ENCODE measurements around the gene PHACTR4. TPM values are rescaled to one million over a fixed set of nuclear protein-coding genes. Genes with fewer than 3 reads are reported as not detected.

The PHACTR4 gene
- total and polyA plus RNA-seq, 9 of the 15 experiments (the other 6 are each of a cell fraction or from before 2014, with no cell fraction given): 6.4 to 43.6 (median 14.2) TPM

DNA sequence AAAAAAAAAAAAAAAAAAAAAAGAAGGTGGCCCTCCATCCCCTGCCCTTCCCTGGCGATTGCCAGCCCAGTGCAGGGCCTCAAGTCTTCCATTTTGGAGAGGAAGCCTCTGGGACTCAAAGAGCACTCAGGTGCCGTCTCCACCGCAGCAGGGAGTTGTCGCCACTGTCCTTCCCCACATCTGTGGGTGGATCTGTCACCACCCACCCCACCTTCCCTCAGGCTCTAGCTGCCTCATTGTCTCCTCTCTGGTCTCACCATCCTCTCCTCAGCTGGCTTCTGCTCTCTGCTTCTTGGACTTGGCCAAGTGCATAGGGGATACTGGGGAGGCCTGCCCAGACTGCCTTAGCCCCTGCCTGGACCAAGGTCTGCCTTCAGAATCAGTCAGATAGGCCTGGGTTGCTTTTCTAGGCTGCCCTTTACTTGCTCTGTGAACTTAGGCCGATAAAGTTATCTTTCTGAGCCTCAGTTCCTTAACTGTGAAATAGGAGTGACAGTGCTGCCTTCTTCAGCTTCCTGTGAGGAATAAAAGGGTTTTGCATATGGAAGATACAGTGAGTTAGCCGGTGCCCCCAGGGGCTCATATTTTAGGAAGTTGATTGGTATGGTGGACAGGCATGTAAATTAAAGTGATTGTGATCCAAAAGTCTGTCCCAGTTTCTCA, 152.1 kb downstream of the PHACTR4 start (continued):
- TF ChIP-seq YY1 (IDR thresholded peaks at IDR 0.05; ENCODE audit: borderline replicate concordance in 1 of 3, control insufficient read depth in 1 of 3, extremely low read depth in 1 of 3, insufficient read depth in 3 of 3, insufficient read length in 1 of 3, insufficient replicate concordance in 2 of 3, low read depth in 1 of 3, low read length in 2 of 3) (peak in 1 of 3 experiments; percentile 23), ZNF253 (CRISPR knock-in tag; conservative IDR thresholded peaks at IDR 0.05) (no peak), ILK (tag; IDR thresholded peaks at IDR 0.05; ENCODE audit: borderline replicate concordance, low read depth) (no peak), ZEB2 (IDR thresholded peaks at IDR 0.05) (0 out of 2 replicates have a peak, but pooled peaks have one; percentile 31), NR3C1 (CRISPR knock-in tag; IDR thresholded peaks at IDR 0.05) (no peak), PTBP1 (IDR thresholded peaks at IDR 0.05; ENCODE audit: low read depth, low read length) (no peak), TEAD1 (CRISPR knock-in tag; IDR thresholded peaks at IDR 0.05) (no peak), MECOM (CRISPR knock-in tag; IDR thresholded peaks at IDR 0.05) (no peak), SMAD4 (CRISPR knock-in tag; conservative IDR thresholded peaks at IDR 0.05) (peak; percentile 51; the same call in 1 of the 2 replicates), ZNF143 (CRISPR knock-in tag; IDR thresholded peaks at IDR 0.05) (no peak), ZBTB17 (CRISPR knock-in tag; IDR thresholded peaks at IDR 0.05) (no peak), MTA3 (IDR thresholded peaks at IDR 0.05; ENCODE audit: borderline replicate concordance) (peak; percentile 26; the same call in 1 of the 2 replicates), SPI1 (IDR thresholded peaks at IDR 0.05; ENCODE audit: borderline replicate concordance, low read depth, low read length) (no peak), CBX2 (IDR thresholded peaks at IDR 0.05; ENCODE audit: insufficient read depth, low read length, poor library complexity, severe bottlenecking) (no peak), PYGO2 (tag; IDR thresholded peaks at IDR 0.05) (no peak), BDP1 (IDR thresholded peaks at IDR 0.05; ENCODE audit: insufficient read depth, insufficient read length) (no peak), POLR2A (conservative IDR thresholded peaks at IDR 0.05) (no peak), ZNF445 (CRISPR knock-in tag; IDR thresholded peaks at IDR 0.05; ENCODE audit: low read depth) (no peak), TCFL5 (CRISPR knock-in tag; conservative IDR thresholded peaks at IDR 0.05) (no peak), HDAC3 (IDR thresholded peaks at IDR 0.05; ENCODE audit: borderline replicate concordance, partially characterized antibody) (no peak), TFAM (CRISPR knock-in tag; conservative IDR thresholded peaks at IDR 0.05) (no peak), SIN3B (IDR thresholded peaks at IDR 0.05; ENCODE audit: low read depth) (no peak), RBBP5 (IDR thresholded peaks at IDR 0.05; ENCODE audit: borderline replicate concordance, insufficient read depth, low read length, poor library complexity, severe bottlenecking) (no peak), TBL1XR1 (IDR thresholded peaks at IDR 0.05; ENCODE audit: low read length in 2 of 2) (no peak), HOMEZ (CRISPR knock-in tag; IDR thresholded peaks at IDR 0.05) (no peak), NR2C2 (CRISPR knock-in tag; IDR thresholded peaks at IDR 0.05) (no peak), NR2C2 (tag; IDR thresholded peaks at IDR 0.05) (no peak)
- TF ChIP-seq, protein P1, sequence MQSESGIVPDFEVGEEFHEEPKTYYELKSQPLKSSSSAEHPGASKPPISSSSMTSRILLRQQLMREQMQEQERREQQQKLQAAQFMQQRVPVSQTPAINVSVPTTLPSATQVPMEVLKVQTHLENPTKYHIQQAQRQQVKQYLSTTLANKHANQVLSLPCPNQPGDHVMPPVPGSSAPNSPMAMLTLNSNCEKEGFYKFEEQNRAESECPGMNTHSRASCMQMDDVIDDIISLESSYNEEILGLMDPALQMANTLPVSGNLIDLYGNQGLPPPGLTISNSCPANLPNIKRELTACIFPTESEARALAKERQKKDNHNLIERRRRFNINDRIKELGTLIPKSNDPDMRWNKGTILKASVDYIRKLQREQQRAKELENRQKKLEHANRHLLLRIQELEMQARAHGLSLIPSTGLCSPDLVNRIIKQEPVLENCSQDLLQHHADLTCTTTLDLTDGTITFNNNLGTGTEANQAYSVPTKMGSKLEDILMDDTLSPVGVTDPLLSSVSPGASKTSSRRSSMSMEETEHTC (IDR thresholded peaks at IDR 0.05): no peak

All from K562 (cell line).